Loucy (cell line): Measurements from ENCODE around the gene GNAI3.

Experiments
- H2AFZ ChIP-seq: fragments of 200-600 bp; sonication (generic); 2 replicates; pipeline ENCODE4 v1.6.0; 2016; ENCODE audit warnings: antibody characterized with exemption, mild to moderate bottlenecking, low read length, moderate library complexity
- H3F3A ChIP-seq: fragments of 200-600 bp; 2 replicates; pipeline ENCODE4 v1.6.0; 2016; ENCODE audit warnings: antibody characterized with exemption, low read depth, mild to moderate bottlenecking
- H3K27me3 ChIP-seq: fragments of 200-600 bp; sonication (generic); 2 replicates; pipeline ENCODE4 v1.6.1; 2014; ENCODE audit warnings: low read length, mild to moderate bottlenecking; ENCODE audit not compliant: insufficient read depth, poor library complexity, severe bottlenecking
- H3K36me3 ChIP-seq: fragments of 200-600 bp; sonication (generic); 2 replicates; pipeline ENCODE4 v1.6.1; 2016; ENCODE audit warnings: low read length; ENCODE audit not compliant: insufficient read depth
- H3K4me1 ChIP-seq: fragments of 200-600 bp; sonication (generic); 2 replicates; pipeline ENCODE4 v1.5.1; 2014; ENCODE audit warnings: low read length, mild to moderate bottlenecking; ENCODE audit not compliant: insufficient read depth, poor library complexity, severe bottlenecking
- H3K4me2 ChIP-seq: fragments of 200-600 bp; sonication (generic); 2 replicates; pipeline ENCODE4 v1.6.0; 2014; ENCODE audit warnings: antibody characterized with exemption, low read length, low read depth, mild to moderate bottlenecking; ENCODE audit not compliant: poor library complexity, severe bottlenecking
- H3K4me3 ChIP-seq: fragments of 200-600 bp; sonication (generic); 2 replicates; pipeline ENCODE4 v1.5.1; 2014; ENCODE audit warnings: low read length, mild to moderate bottlenecking, mixed read lengths; ENCODE audit not compliant: poor library complexity, severe bottlenecking
- H3K79me2 ChIP-seq: fragments of 200-600 bp; sonication (generic); 2 replicates; pipeline ENCODE4 v1.6.1; 2014; ENCODE audit warnings: low read length; ENCODE audit not compliant: insufficient read depth
- H3K9ac ChIP-seq: fragments of 200-600 bp; sonication (generic); 2 replicates; pipeline ENCODE4 v1.6.0; 2014; ENCODE audit warnings: mild to moderate bottlenecking, low read depth, low read length, moderate library complexity; ENCODE audit not compliant: poor library complexity, severe bottlenecking
- H3K9me2 ChIP-seq: fragments of 200-600 bp; sonication (generic); replicated peaks from 2 replicates; pipeline ENCODE4 v1.6.1; 2016; ENCODE audit warnings: low read depth, low read length, mixed read lengths
- H3K9me3 ChIP-seq: fragments of 200-600 bp; sonication (generic); 2 replicates; pipeline ENCODE4 v1.6.1; 2014; ENCODE audit warnings: mild to moderate bottlenecking, antibody characterized with exemption, low read length, low read depth; ENCODE audit not compliant: insufficient read depth
- H4K20me1 ChIP-seq: fragments of 200-600 bp; sonication (generic); 2 replicates; pipeline ENCODE4 v1.6.0; 2014; ENCODE audit warnings: antibody characterized with exemption, low read length, mild to moderate bottlenecking; ENCODE audit not compliant: insufficient read depth, poor library complexity, severe bottlenecking
- CTCF ChIP-seq: fragments of 200-600 bp; sonication (generic); conservative IDR thresholded peaks from 2 replicates; pipeline ENCODE4 v1.5.1; 2014; ENCODE audit warnings: mild to moderate bottlenecking, antibody characterized with exemption, low read length
- EZH2phosphoT487 ChIP-seq: fragments of 200-600 bp; IDR thresholded peaks from 2 replicates; pipeline ENCODE4 v1.6.1; 2018; ENCODE audit warnings: antibody characterized with exemption, mild to moderate bottlenecking, moderate library complexity, borderline replicate concordance

The GNAI3 gene

DNA sequence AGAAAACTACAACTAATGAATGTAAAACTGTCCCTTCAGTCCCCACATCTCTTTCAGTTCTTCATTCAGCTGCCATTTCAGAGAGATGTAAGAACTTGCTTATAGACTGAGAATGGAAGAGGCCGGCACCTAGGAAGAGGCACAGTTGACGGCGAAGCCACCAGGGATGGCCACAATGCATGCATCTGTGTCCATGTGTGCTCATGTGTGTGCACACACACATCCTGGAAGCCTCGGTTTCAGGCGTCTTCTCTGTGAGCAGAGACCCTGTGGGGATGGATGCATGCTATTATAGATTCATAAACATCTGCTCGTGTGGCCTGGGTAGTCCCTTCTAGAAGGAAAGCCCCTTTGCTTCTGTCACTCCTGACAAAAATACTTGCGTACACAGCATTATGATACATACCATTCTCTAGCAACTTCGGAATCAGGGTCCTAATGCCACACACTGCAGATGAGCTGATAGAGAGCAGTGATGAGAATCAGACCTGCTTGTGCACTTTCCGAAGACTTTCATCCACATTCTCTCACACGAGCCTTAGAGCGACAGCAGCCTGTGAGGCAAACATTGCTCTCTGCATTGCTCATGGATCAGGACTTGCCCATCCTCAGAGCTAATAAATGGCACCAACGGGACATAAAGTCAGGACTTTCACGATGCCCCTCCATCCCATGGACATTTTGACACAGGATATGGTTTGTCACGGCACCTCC, 21.2 kb upstream of the GNAI3 start:
- Histone ChIP-seq H3K9me3 (no peaks in the 10 kb centered on the region), H3K27me3 (no peaks in the 10 kb centered on the region), H3K9me2 (no peaks in the 10 kb centered on the region), H3K36me3 (no peaks in the 10 kb centered on the region), H3K79me2 (no peaks in the 10 kb centered on the region), H3K4me3 (no peak overlapping the region), H3K4me2 (no peak overlapping the region), H3F3A (no peaks in the 10 kb centered on the region), H3K9ac (no peak overlapping the region), H2AFZ (no peak overlapping the region), H4K20me1 (no peaks in the 10 kb centered on the region), H3K4me1 (peaks cover 5% of the 10 kb centered on the region)
- no peak for TF ChIP-seq CTCF
- no peak for TF ChIP-seq EZH2phosphoT487

- Histone ChIP-seq H2AFZ (no peak overlapping the region), H3K36me3 (no peaks in the 10 kb centered on the region), H3K27me3 (no peaks in the 10 kb centered on the region), H3F3A (no peaks in the 10 kb centered on the region), H3K9me2 (no peaks in the 10 kb centered on the region), H3K4me2 (no peak overlapping the region), H4K20me1 (no peaks in the 10 kb centered on the region), H3K4me1 (peaks cover 9% of the 10 kb centered on the region), H3K79me2 (no peaks in the 10 kb centered on the region), H3K9ac (no peak overlapping the region), H3K4me3 (no peak overlapping the region), H3K9me3 (no peaks in the 10 kb centered on the region)
- TF ChIP-seq EZH2phosphoT487, result no peak
- TF ChIP-seq CTCF, result no peak
These were observed 20.3 kb upstream of the GNAI3 start for GRCh38 chr1:109527846-109528695.

DNA sequence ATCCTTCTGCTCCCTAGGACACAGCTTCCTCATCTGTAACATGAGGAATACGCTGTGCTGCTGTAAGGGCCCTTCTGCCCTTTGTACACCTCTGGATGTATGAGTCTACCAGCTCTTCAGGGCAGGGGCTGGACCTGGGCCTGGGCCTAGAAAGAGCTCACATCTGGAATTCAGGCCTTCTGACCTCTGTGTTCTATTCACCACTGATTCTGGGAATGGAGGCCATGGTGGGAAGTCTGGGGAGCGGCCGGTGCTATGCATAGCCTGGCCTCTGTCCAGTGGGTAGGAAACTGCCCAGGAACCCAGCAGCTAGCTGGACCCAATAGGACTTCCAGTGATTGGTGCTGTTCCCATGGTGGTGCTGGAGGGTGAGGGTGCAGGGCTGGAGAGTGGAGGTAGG, 19.7 kb upstream of the GNAI3 start:
- TF ChIP-seq EZH2phosphoT487 (no peak), CTCF (no peak)
- Histone ChIP-seq H2AFZ (no peak overlapping the region), H3K4me1 (peaks cover 9% of the 10 kb centered on the region), H3K4me2 (no peak overlapping the region), H3K9me2 (no peaks in the 10 kb centered on the region), H3F3A (no peaks in the 10 kb centered on the region), H3K4me3 (no peak overlapping the region), H3K36me3 (no peaks in the 10 kb centered on the region), H3K79me2 (no peaks in the 10 kb centered on the region), H3K9ac (no peak overlapping the region), H4K20me1 (no peaks in the 10 kb centered on the region), H3K27me3 (no peaks in the 10 kb centered on the region), H3K9me3 (no peaks in the 10 kb centered on the region)
